PC-3 (cell line): Measurements from ENCODE around the gene NRARP. TPM values are rescaled to one million over a fixed set of nuclear protein-coding genes. Genes with fewer than 3 reads are reported as not detected.

Experiments
- ATAC-seq: fragments of 200-7000 bp; cut with Tn5 transposase; 2 replicates; pipeline ENCODE4 v1.9.1; 2020; ENCODE audit warnings: mild to moderate bottlenecking, moderate library complexity
- BruUV-seq: library from RNA; stranded (reverse); fragments of 400-500 nt; replicated peaks from 2 replicates; lab custom pipeline; 2021; lab: Mats Ljungman, UMichigan
- CTCF ChIA-PET: fragments of 300-600 bp; sonication (Branson Sonifier 250); formaldehyde crosslinking; loops from one replicate; lab custom pipeline; 2022; ENCODE audit warnings: antibody characterized with exemption; lab: Charles Lee
- POLR2A ChIA-PET: fragments of 300-600 bp; sonication (Branson Sonifier 250); formaldehyde crosslinking; loops from one replicate; lab custom pipeline; 2022; ENCODE audit warnings: antibody characterized with exemption; ENCODE audit not compliant: unreplicated experiment; lab: Charles Lee
- DNase-seq: peaks from one replicate; pipeline ENCODE4 v3.0.0-alpha.2; 2015
- H2AFZ ChIP-seq: fragments of 300-600 bp; sonication (generic); 2 replicates; pipeline ENCODE4 v1.6.0; 2016; ENCODE audit warnings: antibody characterized with exemption, low read length
- H3F3A ChIP-seq: fragments of 300-600 bp; sonication (generic); one replicate; pipeline ENCODE4 v1.6.0; 2017; ENCODE audit warnings: antibody characterized with exemption, low read length, control low read depth, mild to moderate bottlenecking; ENCODE audit not compliant: unreplicated experiment
- H3K27ac ChIP-seq: fragments of 300-600 bp; sonication (generic); 2 replicates; pipeline ENCODE4 v1.5.1; 2016; ENCODE audit warnings: mild to moderate bottlenecking, low read length
- H3K27me3 ChIP-seq: fragments of 300-600 bp; sonication (generic); 2 replicates; pipeline ENCODE4 v1.6.1; 2016; ENCODE audit warnings: low read length, mixed read lengths
- H3K36me3 ChIP-seq: fragments of 300-600 bp; sonication (generic); 2 replicates; pipeline ENCODE4 v1.6.1; 2016; ENCODE audit warnings: low read depth, mixed run types, low read length, mixed read lengths
- H3K4me1 ChIP-seq: fragments of 300-600 bp; sonication (generic); 2 replicates; pipeline ENCODE4 v1.5.1; 2016; ENCODE audit warnings: low read length; ENCODE audit not compliant: insufficient read depth
- H3K4me2 ChIP-seq: fragments of 300-600 bp; sonication (generic); 2 replicates; pipeline ENCODE4 v1.6.0; 2016; ENCODE audit warnings: low read length
- H3K4me3 ChIP-seq: fragments of 300-600 bp; sonication (generic); 2 replicates; pipeline ENCODE4 v1.5.1; 2016; ENCODE audit warnings: mild to moderate bottlenecking, low read length, mixed read lengths
- H3K79me2 ChIP-seq: fragments of 300-600 bp; sonication (generic); 2 replicates; pipeline ENCODE4 v1.6.1; 2017; ENCODE audit warnings: low read length, mixed read lengths
- H3K9ac ChIP-seq: fragments of 300-600 bp; sonication (generic); 2 replicates; pipeline ENCODE4 v1.6.0; 2016; ENCODE audit warnings: mild to moderate bottlenecking, low read length
- H3K9me2 ChIP-seq: fragments of 300-600 bp; sonication (generic); replicated peaks from 2 replicates; pipeline ENCODE4 v1.6.1; 2016; ENCODE audit warnings: mixed run types, low read length, mixed read lengths
- H3K9me3 ChIP-seq: fragments of 300-600 bp; sonication (generic); 2 replicates; pipeline ENCODE4 v1.6.1; 2016; ENCODE audit warnings: low read length, mixed read lengths
- H4K20me1 ChIP-seq: fragments of 300-600 bp; sonication (generic); 2 replicates; pipeline ENCODE4 v1.6.1; 2016; ENCODE audit warnings: low read length, mixed read lengths
- CTCF ChIP-seq: fragments of 300-600 bp; sonication (generic); conservative IDR thresholded peaks from 2 replicates; pipeline ENCODE4 v1.5.1; 2017; ENCODE audit warnings: antibody characterized with exemption, low read depth, mild to moderate bottlenecking, low read length
- EZH2 ChIP-seq: fragments of 300-600 bp; sonication (generic); IDR thresholded peaks from one replicate; pipeline ENCODE4 v1.6.1; 2017; ENCODE audit warnings: antibody characterized with exemption, mild to moderate bottlenecking, low read length; ENCODE audit not compliant: unreplicated experiment
- EZH2phosphoT487 ChIP-seq: fragments of 300-600 bp; sonication (generic); IDR thresholded peaks from 2 replicates; pipeline ENCODE4 v1.6.1; 2018; ENCODE audit warnings: mild to moderate bottlenecking, antibody characterized with exemption, low read length, borderline replicate concordance
- intact Hi-C: fragments of 100-400 bp; cut with micrococcal nuclease; formaldehyde crosslinking; loops from 2 replicates; pipeline ENCODE4 v1.9.0; 2023
- total RNA-seq: library from RNA; depleted of rRNA; stranded (reverse); fragments of >200 nt; gene quantifications from 2 replicates; pipeline ENCODE4 v1.2.3, GENCODE V29; 2014

The NRARP gene
- total RNA-seq, 1 experiment from 2014 or later = 36.8 TPM

DNA sequence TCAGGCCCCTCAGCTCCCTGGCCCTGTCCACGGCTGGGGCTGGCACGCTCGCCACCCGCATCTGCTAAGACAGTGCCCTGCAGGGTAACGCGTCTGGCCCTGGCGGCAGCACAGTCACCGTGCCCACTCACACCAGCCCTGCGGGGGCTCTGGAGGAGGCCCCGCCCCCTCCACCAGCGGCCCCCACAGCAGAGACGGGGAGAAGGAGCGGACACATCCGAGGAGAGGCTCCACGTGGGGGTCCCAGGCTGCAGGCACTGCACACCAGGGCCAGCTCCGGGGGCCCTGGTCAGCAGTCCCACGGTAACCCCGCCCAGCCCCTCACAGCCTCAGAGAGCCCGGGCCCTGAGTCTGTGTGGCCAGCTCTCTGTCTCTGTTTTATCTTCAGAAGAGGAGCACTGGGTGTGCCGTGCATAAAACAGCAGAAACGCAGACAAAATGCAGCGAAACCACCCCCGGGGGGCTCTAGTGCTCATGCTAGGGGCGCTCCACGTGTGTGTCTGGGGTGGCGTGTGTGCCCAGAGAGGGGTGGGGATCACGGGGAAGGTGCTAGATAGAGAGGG is 47.5 kb upstream of the NRARP start:
- Histone ChIP-seq H2AFZ (no peak overlapping the region), H3K36me3 (no peaks in the 10 kb centered on the region), H4K20me1 (no peaks in the 10 kb centered on the region), H3K4me2 (no peak overlapping the region), H3K79me2 (no peaks in the 10 kb centered on the region), H3K4me3 (no peak overlapping the region), H3K4me1 (no peaks in the 10 kb centered on the region), H3F3A (no peaks in the 10 kb centered on the region), H3K9me3 (no peaks in the 10 kb centered on the region), H3K27me3 (no peaks in the 10 kb centered on the region), H3K9ac (no peak overlapping the region), H3K9me2 (no peaks in the 10 kb centered on the region), H3K27ac (no peak overlapping the region)
- TF ChIP-seq CTCF = no peak
- ChIA-PET CTCF (no interaction called here), POLR2A (no interaction called here)
- BruUV-seq = no TSS peak
- ATAC-seq = no peak
- intact Hi-C loops = no loop called here
- no peak for DNase-seq

- CTCF ChIA-PET = no interaction called here
- intact Hi-C loops = no loop called here
These were observed 46.8 kb upstream of the NRARP start for GRCh38 chr9:137348769-137349470.

More at GRCh38 chr9:137348769-137349470, 46.8 kb upstream of the NRARP start:
- H3K27me3 ChIP-seq = no peaks in the 10 kb centered on the region
- no peaks in the 10 kb centered on the region for H3K9me2 ChIP-seq
- no peaks in the 10 kb centered on the region for H3K79me2 ChIP-seq
- H3K27ac ChIP-seq = no peak overlapping the region
- no peaks in the 10 kb centered on the region for H4K20me1 ChIP-seq
- no peak overlapping the region for H3K4me2 ChIP-seq
- no peak overlapping the region for H3K9ac ChIP-seq
- POLR2A ChIA-PET = no interaction called here
- DNase-seq = no peak
- no peak overlapping the region for H3K4me3 ChIP-seq
- H3K4me1 ChIP-seq = no peaks in the 10 kb centered on the region
- no peak for ATAC-seq
- H2AFZ ChIP-seq = no peak overlapping the region
- BruUV-seq = no TSS peak
- H3F3A ChIP-seq = no peaks in the 10 kb centered on the region
- no peaks in the 10 kb centered on the region for H3K36me3 ChIP-seq
- TF ChIP-seq EZH2 (no peak), EZH2phosphoT487 (no peak), CTCF (no peak)
- H3K9me3 ChIP-seq = no peaks in the 10 kb centered on the region
